NOMO-1 treated with dmso at 0.1 percent for 144 hours (cell line): ENCODE measurements around the gene NUP85.
"Not testable (repeated sequence)": the region's sequence is repeated elsewhere in the genome, so short reads cannot be mapped to it uniquely, and the experiment has no call there.

Experiments
- DNase-seq: peaks from one replicate; lab custom pipeline; 2025; ENCODE audit not compliant: unreplicated experiment; lab: John Stamatoyannopoulos, UW

The NUP85 gene

DNA sequence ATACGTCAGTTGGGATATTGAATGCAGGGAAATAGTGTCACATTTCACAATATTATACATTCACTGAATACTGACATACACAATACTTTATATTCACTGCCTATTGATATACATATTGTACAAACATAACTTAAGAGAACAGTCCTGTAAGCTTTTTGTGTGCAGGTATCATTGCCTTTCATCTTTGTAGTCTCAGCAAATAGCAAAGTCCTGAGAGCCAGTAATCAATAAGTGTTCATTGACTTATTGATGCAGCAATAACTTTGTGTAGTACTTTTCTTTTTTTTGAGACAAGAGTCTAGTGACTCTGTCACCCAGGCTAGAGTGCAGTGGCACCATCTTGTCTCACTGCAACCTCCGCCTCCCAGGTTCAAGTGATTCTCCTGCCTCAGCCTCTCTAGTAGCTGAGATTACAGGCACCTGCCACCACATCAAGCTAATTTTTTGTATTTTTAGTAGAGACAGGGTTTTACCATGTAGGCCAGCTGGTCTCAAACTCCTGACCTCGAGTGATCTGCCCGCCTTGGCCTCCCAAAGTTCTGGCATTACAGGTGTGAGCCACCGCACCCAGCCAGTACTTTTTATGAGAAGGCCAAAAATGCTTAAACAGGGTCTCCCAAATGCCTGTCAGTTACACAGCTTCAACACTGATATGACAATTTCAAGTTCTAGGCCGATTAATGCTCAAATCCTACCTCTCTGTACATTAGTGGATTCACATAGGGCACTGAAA is 5.4 kb upstream of the NUP85 start:
- DNase-seq: no peak

DNA sequence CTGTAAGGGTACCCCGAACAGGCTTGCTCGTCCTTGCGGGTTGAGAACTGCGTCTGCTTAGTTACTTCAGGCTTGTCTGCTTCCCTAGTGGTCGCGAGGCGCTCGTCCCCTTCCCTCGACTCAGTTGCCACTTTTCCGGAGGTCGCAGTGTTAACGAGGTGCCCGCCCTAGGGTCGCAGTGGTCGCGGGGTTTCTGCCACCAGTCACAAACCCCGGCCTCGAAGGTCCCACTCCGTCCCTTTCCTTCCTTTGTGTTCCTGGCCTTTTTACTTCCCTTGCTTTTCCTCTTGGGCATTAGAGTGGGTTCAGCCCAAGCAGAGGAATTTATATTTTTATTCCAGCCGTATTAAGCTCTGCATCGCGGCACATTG is 299 bp downstream of the NUP85 start:
- DNase-seq: no peak

DNA sequence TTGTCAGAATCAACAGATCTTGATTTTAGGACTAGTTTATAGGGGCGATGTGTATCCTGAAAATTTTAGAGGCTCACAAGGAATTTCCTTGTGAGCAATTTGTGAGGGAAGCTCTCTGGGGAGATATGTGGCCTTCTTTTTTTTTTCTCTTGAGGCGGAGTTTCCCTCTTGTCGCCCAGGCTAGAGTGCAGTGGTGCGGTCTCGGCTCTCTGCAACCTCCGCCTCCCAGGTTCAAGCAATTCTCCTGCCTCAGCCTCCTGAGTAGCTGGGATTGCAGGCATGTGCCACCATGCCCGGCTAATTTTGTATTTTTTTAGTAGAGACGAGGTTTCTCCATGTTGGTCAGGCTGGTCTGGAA is 1.6 kb downstream of the NUP85 start:
- DNase-seq: not testable (repeated sequence)

DNA sequence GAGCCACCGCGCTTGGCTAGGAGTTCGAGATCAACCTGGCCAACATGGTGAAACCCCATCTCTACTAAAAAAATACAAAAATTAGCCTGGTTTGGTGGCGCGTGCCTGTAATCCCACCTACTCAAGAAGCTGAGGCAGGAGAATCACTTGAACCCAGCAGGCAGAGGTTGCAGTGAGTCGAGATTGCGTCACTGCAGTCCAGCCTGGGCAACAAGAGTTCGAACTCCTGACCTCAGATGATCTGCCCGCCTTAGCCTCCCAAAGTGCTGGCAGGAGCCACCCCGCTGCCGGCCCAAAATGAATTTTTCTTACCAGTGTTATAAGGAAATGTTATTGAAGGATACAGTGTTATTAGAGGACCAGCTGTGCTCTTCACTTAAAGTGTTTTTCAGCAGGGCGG is 2.3 kb downstream of the NUP85 start:
- no peak for DNase-seq

DNA sequence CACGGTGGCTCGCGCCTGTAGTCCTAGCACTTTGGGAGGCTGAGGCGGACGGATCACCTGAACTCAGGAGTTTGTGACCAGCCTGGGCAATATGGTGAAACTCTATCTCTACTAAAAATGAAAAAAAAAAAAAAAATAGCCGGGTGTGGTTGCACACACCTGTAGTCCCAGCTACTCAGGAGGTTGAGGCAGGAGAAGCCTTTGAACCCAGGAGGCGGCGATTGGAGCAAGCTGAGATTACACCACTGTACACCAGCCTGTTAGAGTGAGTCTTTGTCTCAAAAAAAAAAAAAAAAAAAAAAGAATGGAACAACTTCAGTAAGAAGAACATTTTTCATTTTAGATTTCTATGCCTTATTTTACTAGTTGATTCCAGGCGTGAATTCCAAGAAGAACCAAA is 2.7 kb downstream of the NUP85 start:
- DNase-seq: no peak

DNA sequence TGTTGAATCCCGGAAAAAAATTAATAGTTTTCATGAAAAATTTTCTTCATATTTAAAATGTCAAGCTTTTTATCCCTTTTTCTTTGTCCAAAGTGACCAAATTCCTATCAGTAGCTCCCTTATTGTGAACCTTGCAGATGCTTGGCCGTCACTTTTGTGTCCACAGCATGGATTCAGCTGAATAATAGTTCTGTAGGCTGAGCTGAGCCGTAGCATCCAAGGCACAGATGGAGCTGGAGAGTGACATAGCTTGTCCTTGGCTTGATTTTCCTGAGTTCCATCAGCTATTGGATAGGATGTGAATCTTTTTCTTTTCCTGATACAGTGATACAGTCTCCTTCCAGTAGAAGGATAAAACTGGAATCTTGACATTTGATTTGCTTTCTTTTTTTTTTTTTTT is 3.6 kb downstream of the NUP85 start:
- no peak for DNase-seq

DNA sequence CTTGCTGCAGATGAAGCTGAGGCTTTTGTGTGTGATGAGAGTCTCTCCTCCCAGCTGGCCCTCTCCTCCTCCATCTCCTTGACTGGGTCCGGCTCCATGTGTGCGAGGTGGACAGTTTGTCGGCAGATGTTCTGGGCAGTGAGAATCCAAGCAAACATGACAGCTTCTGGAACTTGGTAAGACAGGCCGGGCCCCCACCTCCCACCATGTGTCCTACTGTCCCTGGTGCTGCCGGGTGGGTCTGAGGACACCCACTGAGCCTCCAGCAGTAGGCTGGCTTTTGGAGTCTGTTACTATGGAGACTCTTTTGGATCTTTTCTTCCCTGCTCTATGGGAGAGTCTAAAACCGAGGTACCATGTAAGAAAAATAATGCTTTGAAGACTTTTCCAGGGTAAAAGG is 12.7 kb downstream of the NUP85 start:
- DNase-seq: no peak

DNA sequence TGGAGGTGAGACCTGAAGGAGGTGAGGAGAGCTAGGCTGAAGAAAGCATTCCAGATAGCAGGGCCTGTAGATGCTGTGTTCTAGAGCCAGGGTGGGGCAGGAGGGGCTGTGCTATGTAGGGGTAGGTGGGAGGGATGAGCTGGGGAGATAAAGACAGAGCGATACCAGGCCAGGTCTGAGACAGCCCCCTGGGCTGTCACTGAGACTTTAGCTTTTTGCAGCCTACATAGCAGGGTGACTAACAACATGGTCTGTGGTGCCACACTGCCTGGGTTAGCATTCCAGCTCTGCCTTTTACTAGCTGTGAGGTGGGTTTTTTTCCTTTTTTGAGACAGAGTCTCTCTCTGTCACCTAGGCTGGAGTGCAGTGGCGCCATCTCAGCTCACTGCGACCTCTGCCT is 14.3 kb downstream of the NUP85 start:
- no peak for DNase-seq

DNA sequence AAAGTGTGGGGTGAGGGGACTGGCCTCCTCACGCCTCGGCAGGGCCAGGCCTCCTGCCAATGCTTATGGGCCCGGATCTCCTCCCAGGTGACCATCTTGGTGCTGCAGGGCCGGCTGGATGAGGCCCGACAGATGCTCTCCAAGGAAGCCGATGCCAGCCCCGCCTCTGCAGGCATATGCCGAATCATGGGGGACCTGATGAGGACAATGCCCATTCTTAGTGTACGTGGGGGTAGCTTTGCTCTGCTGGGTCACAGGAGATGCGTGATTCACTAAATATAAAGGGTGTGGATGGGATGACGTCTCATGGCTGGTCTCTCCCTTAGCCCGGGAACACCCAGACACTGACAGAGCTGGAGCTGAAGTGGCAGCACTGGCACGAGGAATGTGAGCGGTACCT is 19.5 kb downstream of the NUP85 start:
- DNase-seq: no peak

DNA sequence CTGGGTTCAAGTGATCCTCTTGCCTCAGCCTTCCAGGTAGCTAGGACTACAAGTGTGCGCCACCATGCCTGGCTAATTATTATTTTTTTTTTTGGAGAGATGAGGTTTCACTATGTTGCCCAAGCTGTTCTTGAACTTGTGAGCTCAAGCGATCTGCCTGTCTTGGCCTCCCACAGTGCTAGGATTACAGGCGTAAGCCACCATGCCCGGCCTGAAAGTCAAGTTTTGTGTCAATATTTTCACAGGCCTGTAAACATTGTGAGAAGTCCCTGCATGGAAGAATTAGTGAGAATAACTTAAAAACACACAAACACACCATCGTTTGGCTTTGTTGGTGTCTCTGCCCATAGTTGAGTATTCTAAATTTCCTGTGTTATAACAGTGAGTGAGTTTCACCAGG is 22.2 kb downstream of the NUP85 start:
- no peak for DNase-seq

DNA sequence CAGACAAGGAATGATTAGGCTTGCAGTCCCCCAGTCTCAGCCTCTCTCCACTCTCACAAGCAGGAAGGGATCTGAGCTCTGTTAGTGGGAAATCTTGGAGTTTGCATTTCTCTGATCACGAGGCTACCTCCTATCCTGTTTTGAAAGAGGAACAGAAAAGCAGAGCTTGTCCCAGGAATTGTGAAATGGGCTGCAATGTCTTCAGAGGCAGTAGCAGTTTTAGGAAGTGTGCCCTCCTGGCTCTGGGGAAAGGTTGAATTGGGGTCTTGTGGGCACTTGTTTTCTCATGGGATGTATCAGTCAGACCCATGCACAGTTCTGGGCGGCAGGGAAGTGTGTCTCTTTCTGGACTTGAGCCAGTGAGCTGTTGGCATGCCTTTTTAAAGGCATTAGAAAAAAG is 22.8 kb downstream of the NUP85 start:
- peak; percentile 38 for DNase-seq

DNA sequence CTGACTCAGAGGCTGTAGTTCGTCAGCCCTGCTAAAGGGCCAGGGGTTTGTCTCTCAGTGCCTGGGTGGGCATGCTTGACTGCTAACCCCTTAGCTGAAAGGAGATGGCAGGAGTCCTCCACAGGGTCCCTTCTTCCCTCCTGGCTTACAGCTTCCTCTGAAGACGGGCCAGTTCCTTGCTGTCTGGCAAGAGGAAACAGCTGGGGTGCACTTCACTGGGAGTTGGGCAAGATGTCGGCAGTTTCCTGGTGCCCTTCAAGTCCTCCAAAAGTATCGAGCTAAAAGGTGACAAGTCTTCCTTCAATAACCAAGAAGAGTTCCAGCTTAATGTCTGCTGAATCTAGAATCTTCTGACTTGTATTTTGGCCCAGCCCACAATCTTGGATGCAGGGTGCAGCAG is 23.4 kb downstream of the NUP85 start:
- DNase-seq: no peak

DNA sequence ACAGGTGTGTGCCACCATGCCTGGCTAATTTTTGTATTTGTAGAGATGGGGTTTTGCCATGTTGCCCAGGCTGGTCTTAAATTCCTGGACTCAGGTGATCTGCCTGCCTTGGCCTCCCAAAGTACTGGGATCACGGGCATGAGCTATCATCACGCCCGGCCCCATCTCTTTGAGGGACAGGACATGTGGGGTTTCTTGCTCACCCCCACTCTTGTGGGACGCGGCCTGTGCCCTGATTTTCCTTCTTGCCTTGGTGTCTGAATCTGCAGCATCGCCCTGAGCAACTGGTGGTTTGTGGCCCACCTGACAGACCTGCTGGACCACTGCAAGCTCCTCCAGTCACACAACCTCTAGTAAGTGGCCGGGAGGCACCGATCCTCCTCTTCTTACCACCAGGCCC is 25.6 kb downstream of the NUP85 start:
- DNase-seq: no peak

DNA sequence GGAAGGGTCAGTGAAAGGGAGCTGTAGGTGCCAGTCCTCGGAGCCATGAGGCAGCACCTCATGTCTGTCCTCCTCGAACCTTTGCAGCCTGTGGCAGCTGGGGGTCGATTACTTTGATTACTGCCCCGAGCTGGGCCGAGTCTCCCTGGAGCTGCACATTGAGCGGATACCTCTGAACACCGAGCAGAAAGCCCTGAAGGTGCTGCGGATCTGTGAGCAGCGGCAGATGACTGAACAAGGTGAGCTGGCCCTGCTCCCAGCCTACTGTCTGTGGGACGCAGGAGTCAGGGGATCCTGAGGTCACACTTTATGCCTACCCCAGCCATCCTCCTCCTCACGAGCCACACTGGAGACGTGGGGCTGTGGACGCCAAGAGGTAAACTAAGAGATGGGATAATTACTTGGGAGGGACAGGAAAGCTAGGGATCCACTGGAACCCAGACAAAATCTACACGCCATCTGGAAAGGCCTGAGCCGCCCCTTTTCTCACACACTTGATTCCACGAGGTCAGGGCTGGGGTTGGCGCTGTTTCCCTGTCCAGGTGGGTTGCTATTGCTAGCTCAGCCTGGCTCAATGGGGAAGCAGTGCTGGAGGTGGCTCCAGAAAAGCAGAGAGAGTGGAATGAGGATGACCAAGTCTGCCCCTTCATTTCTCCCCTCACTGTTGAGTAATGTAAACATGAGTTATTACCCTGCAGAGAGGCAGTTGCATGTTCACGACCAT is 26.4 kb downstream of the NUP85 start:
- DNase-seq: no peak

DNA sequence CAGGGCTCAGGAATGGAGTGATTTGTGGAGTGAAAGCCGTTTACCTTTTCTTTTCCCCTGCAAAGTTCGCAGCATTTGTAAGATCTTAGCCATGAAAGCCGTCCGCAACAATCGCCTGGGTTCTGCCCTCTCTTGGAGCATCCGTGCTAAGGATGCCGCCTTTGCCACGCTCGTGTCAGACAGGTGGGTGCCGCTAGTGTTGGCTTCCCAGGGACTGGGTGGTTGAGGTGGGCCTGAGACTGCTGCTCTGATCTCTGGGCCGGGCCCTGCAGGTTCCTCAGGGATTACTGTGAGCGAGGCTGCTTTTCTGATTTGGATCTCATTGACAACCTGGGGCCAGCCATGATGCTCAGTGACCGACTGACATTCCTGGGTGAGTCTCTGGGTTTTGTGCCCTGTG is 27.3 kb downstream of the NUP85 start:
- DNase-seq: no peak

DNA sequence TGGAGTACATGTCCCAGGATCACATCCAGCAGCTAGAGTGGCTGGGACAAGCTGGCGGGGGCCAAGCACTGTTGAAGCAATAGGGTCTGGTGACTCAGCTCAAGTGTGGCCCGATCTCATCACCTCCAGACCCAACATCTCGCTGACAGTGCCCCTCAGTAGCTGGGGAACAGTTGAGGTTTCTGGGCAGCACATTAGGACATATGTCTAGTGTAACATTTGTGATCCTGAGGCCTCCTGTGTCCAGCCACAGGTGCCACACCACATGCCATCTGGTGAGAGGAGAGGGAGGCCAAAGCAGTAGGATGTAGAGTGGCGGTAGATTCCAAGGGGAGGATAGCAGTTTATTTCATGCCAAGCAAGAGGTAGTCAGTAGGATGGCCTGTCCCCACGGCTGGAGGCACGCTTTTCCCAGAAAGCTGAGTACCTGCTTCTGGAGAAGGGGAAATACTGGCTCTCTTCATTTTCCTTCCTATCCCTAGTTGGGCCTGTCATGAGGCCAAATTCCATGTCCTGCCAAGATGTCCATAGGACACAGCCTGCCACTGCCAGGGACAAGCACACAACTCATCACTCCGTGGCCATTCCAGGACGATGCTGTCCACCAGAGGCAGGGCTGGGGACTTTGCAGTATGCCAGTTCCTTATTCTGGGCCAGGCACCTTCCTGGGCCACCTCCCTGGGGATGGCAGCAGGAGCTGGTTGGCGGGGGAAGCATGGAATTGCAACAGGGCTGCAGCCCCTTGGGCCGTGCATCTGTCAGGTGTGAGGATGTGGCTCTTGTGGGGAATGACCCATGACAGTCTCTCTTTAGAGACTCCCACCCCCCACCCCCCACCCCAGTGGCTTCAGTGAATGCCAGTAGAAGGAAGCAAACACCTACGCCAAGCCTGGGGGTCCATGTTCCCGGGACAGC is 31.9 kb downstream of the NUP85 start:
- DNase-seq: no peak

DNA sequence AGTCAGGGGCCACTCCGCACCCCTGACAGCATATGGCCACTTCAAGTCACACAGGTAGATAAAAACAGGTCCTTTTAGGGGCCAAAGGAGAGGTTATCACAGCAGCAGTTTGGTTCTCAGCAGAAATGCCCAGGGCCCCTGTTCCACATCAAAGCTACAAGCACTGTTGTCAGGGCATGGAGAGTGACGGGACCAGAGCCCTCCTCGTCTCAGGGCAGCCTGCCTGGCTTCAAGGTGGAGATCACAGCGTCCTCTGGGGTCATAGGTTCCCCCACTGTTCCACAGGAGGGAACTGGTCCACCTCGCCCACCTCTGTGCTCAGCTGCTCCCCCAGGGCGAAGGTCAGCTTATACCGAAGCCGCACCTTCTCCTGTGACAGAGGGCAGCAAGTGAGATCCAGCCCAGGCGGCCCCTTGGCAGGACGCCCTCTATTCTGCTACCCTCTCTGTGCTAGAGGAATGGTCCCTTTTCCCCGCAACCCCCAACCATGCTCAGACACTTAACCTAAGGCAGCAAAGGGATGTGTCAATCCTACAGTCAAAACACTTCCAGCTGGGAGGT is 32.6 kb downstream of the NUP85 start:
- no peak for DNase-seq

DNA sequence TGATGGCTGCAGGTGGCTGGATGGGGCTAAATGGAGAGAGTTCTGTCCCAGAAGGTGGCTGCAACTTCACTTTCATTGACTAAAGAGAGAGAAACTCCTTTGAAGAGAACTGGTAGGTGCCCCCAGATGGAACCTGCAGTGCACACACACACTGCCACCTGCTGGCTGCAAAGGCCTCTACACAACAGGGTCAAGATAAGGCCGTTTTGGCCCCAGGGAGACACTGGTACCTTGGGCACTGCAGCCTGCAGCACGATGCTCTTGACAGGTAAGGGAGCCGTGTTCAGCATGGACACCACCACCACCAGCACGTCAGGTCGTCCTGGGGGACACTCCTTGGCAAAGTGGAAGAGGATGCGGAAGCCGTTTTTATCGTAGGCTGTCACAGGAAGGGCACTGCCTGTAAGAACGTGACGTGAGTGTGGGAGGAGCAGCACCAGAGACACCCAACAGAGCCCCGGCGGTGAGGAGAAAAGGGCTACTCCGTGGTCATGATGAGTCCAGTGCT is 33.3 kb downstream of the NUP85 start:
- peak; percentile 56 for DNase-seq

DNA sequence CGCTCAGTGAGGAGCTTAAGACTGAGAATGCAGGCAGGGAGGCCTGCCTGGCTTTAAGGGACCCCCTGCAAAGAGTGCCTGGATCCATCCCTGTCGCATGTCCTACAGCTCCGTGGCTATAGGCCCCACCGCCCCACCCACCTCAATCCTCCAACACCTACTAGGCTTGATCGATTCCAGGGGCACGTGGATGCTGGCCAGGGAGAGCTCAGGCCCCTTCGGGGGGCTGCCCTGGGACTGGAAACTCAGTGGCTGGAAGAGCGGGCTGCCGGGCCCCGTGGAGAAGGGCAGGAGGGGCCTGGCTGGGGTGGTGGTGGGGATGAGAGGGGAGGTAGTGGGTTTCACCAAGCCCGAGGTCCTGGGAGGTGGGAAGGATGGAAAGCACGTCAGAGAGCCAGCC is 33.7 kb downstream of the NUP85 start:
- no peak for DNase-seq

DNA sequence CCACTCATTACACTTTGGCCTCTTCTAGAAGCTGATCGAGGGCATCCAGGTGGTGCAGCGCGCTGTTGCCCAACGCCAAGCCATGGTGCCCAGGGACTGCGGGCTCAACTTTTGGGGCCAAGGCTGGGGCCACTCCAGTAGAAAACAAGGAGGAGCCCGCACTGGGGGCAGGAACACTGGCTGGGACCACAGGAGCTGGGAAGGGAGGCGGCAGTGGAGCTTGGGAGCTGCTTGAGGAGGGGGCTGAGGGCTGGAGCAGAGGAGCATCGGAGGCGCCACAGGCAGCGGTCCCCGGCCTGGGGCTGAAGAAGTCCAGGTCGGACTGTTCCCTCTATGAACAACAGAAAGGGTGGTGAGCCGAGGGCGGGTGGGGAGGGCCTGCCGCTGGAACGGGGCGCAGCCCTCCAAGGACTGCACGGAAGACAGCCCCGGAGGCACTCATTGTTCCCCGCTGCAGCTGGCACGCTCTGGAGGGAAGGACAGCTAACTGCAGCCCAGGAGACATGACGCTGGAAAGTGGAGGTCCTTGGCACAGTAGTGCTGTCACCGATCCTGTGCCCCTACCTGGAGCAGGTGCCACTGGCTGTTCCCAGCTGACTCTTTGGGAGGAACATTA is 34.4 kb downstream of the NUP85 start:
- DNase-seq: no peak
